NCI-H1092 treated with DMSO at 0.1 percent for 48 hours (cell line): Measurements from ENCODE around the gene LIMK2.
"Not testable (repeated sequence)": the region's sequence is repeated elsewhere in the genome, so short reads cannot be mapped to it uniquely, and the experiment has no call there.

Source experiments
- DNase-seq: peaks from one replicate; lab custom pipeline; 2025; lab: John Stamatoyannopoulos, UW

Gene LIMK2

GRCh38 chr22:31244046-31244942 lies 32.2 kb downstream of the LIMK2 start:
- no peak for DNase-seq

GRCh38 chr22:31244943-31245451 lies 32.9 kb downstream of the LIMK2 start:
- DNase-seq = no peak

GRCh38 chr22:31245998-31246397 lies 33.9 kb downstream of the LIMK2 start:
- not testable (repeated sequence) for DNase-seq

- DNase-seq = no peak
Measured at GRCh38 chr22:31246687-31247086, 34.6 kb downstream of the LIMK2 start.

GRCh38 chr22:31247726-31248125 lies 35.6 kb downstream of the LIMK2 start:
- no peak for DNase-seq

GRCh38 chr22:31248138-31248745 lies 36.1 kb downstream of the LIMK2 start:
- no peak for DNase-seq

- DNase-seq = no peak
Measured at GRCh38 chr22:31248965-31249958, 37.2 kb downstream of the LIMK2 start.

GRCh38 chr22:31250740-31251600 lies 38.9 kb downstream of the LIMK2 start:
- DNase-seq = no peak

- no peak for DNase-seq
Measured at GRCh38 chr22:31253949-31254348, 41.9 kb downstream of the LIMK2 start.

- DNase-seq = no peak
Measured at GRCh38 chr22:31259798-31260473, 47.8 kb downstream of the LIMK2 start.

- no peak for DNase-seq
Measured at GRCh38 chr22:31260474-31260856, 48.4 kb downstream of the LIMK2 start.

GRCh38 chr22:31262312-31263133 lies 50.4 kb downstream of the LIMK2 start:
- DNase-seq = no peak

- no peak for DNase-seq
Measured at GRCh38 chr22:31263896-31264640, 52.0 kb downstream of the LIMK2 start.

GRCh38 chr22:31268281-31268680 lies 56.2 kb downstream of the LIMK2 start:
- no peak for DNase-seq

- DNase-seq = no peak
Measured at GRCh38 chr22:31269892-31270579, 57.9 kb downstream of the LIMK2 start.

- no peak for DNase-seq
Measured at GRCh38 chr22:31271026-31271425, 58.9 kb downstream of the LIMK2 start.

- DNase-seq = no peak
Measured at GRCh38 chr22:31271485-31271884, 59.4 kb downstream of the LIMK2 start.
